ENCODE results near the gene CFAP299. TPM values are rescaled to one million over a fixed set of nuclear protein-coding genes. Genes with fewer than 3 reads are reported as not detected.

CFAP299 gene
- total RNA-seq, 2 donors from 2014 or later, result not detected

DNA sequence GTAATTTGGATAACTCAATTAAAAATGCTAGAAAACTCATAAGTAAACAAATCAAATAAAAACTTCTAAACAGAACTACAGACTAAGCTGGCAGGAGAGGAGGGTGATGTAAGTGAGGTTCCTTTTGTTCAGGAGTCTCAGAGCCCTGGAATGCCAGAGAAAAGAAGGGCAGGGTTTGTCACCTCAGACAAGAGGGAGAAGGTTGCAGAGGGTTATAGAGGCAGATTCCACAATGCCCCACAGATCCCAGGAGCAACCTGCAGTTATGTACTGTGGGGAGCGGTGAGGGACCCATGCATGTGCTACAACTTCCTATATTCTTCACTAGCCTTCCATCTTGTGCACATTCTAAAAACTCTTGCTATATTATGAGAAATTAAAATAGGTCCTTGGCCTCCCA lies 129.7 kb downstream of the CFAP299 start:
- Mint-ChIP-seq H3K36me3 (ENCODE audit: low read depth) (no peaks in the 10 kb centered on the region), H3K4me1 (peaks cover 35% of the 10 kb centered on the region), H3K27me3 (ENCODE audit: insufficient read depth) (no peaks in the 10 kb centered on the region), H3K27ac (peak overlapping the region; percentile 0), H3K4me3 (no peak overlapping the region), H3K9me3 (no peaks in the 10 kb centered on the region)
- no peak overlapping the region for H3K9ac ChIP-seq (ENCODE audit: extremely low read depth, low read length, poor library complexity, severe bottlenecking)
- no peaks in the 10 kb centered on the region for H3K36me3 ChIP-seq (ENCODE audit: control insufficient read depth, insufficient read depth, low read length)
- TF ChIP-seq, protein P1, sequence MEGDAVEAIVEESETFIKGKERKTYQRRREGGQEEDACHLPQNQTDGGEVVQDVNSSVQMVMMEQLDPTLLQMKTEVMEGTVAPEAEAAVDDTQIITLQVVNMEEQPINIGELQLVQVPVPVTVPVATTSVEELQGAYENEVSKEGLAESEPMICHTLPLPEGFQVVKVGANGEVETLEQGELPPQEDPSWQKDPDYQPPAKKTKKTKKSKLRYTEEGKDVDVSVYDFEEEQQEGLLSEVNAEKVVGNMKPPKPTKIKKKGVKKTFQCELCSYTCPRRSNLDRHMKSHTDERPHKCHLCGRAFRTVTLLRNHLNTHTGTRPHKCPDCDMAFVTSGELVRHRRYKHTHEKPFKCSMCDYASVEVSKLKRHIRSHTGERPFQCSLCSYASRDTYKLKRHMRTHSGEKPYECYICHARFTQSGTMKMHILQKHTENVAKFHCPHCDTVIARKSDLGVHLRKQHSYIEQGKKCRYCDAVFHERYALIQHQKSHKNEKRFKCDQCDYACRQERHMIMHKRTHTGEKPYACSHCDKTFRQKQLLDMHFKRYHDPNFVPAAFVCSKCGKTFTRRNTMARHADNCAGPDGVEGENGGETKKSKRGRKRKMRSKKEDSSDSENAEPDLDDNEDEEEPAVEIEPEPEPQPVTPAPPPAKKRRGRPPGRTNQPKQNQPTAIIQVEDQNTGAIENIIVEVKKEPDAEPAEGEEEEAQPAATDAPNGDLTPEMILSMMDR (conservative IDR thresholded peaks at IDR 0.05), result no peak
- H3K9me3 ChIP-seq (ENCODE audit: control insufficient read depth, low read length), result no peaks in the 10 kb centered on the region
- H3K27me3 ChIP-seq (ENCODE audit: control insufficient read depth, insufficient read depth, low read length, poor library complexity, severe bottlenecking), result peaks cover 18% of the 10 kb centered on the region
- WGBS, 2 experiments (ENCODE audit: insufficient coverage in 1 of 2, insufficient read length in 1 of 2), result 92% methylated on average over 1 of the region's 1 CpG; no CpG with 5 or more reads in 1 of the 2 experiments
- H3K4me3 ChIP-seq (ENCODE audit: low read length), result no peak overlapping the region
- no peak for DNase-seq
- H3K4me1 ChIP-seq (ENCODE audit: control insufficient read depth, insufficient read depth, low read length), result no peaks in the 10 kb centered on the region
- no peak overlapping the region for H3K27ac ChIP-seq (ENCODE audit: low read depth, low read length)

DNA sequence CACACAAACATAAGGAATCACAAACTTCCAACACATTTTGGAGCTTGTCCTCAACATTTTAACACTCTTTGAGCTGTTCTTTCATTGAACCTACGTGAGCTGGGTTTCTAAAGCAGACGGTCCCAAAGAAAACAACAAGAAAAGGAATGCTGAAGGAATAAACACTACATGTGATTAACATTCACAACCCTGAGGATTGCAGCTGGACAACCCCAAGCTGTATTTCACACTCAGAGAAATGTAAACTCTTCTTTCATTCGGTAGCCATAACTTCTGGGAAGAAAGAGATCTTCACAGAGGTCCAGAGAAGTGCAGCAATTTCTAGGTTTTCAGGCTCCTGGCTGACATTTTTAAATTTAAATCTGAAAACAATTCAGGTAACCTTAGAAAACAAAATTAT lies 130.2 kb downstream of the CFAP299 start:
- no peak overlapping the region for H3K9ac ChIP-seq (ENCODE audit: extremely low read depth, low read length, poor library complexity, severe bottlenecking)
- H3K36me3 ChIP-seq (ENCODE audit: control insufficient read depth, insufficient read depth, low read length), result no peaks in the 10 kb centered on the region
- H3K27ac Mint-ChIP-seq, result no peak overlapping the region
- H3K27me3 ChIP-seq (ENCODE audit: control insufficient read depth, insufficient read depth, low read length, poor library complexity, severe bottlenecking), result peaks cover 19% of the 10 kb centered on the region
- H3K9me3 ChIP-seq (ENCODE audit: control insufficient read depth, low read length), result no peaks in the 10 kb centered on the region
- peaks cover 34% of the 10 kb centered on the region for H3K4me1 Mint-ChIP-seq
- no peaks in the 10 kb centered on the region for H3K9me3 Mint-ChIP-seq
- DNase-seq, result no peak
- H3K27me3 Mint-ChIP-seq (ENCODE audit: insufficient read depth), result no peaks in the 10 kb centered on the region
- H3K4me3 ChIP-seq (ENCODE audit: low read length), result no peak overlapping the region
- H3K27ac ChIP-seq (ENCODE audit: low read depth, low read length), result no peak overlapping the region
- H3K36me3 Mint-ChIP-seq (ENCODE audit: low read depth), result no peaks in the 10 kb centered on the region
- 88% methylated on average over 1 to 3 of the region's 3 CpGs for WGBS, 2 experiments (ENCODE audit: insufficient coverage in 1 of 2, insufficient read length in 1 of 2)
- no peaks in the 10 kb centered on the region for H3K4me1 ChIP-seq (ENCODE audit: control insufficient read depth, insufficient read depth, low read length)
- TF ChIP-seq, protein P1 (conservative IDR thresholded peaks at IDR 0.05), result no peak
- H3K4me3 Mint-ChIP-seq, result no peak overlapping the region

DNA sequence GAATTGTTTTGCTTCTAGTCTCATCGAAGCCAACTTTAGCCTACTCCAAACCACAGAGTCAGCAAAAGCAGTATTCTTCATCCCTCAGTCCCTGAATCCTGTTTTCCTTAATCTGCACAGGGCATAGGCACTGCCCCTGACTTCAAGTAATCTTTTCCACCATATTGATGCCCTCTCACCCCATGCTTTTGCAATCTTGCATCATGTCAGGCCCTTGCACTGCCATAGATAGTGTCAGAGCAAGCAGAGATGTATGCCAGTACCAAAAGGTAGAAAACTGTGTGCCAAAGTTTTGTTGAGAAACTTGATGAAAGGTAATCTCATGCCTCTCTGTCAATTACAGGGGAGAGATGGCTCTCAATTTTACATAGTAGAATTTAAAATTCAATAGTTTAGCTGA lies 131.1 kb downstream of the CFAP299 start:
- H3K27me3 ChIP-seq (ENCODE audit: control insufficient read depth, insufficient read depth, low read length, poor library complexity, severe bottlenecking), result peaks cover 19% of the 10 kb centered on the region
- no peaks in the 10 kb centered on the region for H3K27me3 Mint-ChIP-seq (ENCODE audit: insufficient read depth)
- TF ChIP-seq, protein P1 (conservative IDR thresholded peaks at IDR 0.05), result no peak

More for the DNA sequence above, 131.1 kb downstream of the CFAP299 start:
- H3K9me3 Mint-ChIP-seq, result no peaks in the 10 kb centered on the region
- Histone ChIP-seq H3K4me1 (ENCODE audit: control insufficient read depth, insufficient read depth, low read length) (no peaks in the 10 kb centered on the region), H3K9ac (ENCODE audit: extremely low read depth, low read length, poor library complexity, severe bottlenecking) (no peak overlapping the region), H3K4me3 (ENCODE audit: low read length) (no peak overlapping the region), H3K36me3 (ENCODE audit: control insufficient read depth, insufficient read depth, low read length) (no peaks in the 10 kb centered on the region), H3K27ac (ENCODE audit: low read depth, low read length) (no peak overlapping the region), H3K9me3 (ENCODE audit: control insufficient read depth, low read length) (no peaks in the 10 kb centered on the region)
- DNase-seq, result no peak
- H3K27ac Mint-ChIP-seq, result no peak overlapping the region
- no peak overlapping the region for H3K4me3 Mint-ChIP-seq
- no peaks in the 10 kb centered on the region for H3K36me3 Mint-ChIP-seq (ENCODE audit: low read depth)
- peaks cover 32% of the 10 kb centered on the region for H3K4me1 Mint-ChIP-seq
- WGBS, 2 experiments (ENCODE audit: insufficient coverage in 1 of 2, insufficient read length in 1 of 2), result 89 to 100% methylated on average over 1 of the region's 1 CpG

Measured in endodermal cell (in vitro differentiated cells).